GM10266 (cell line): Measurements from ENCODE around the gene ADCY9.

ENCODE experiments used
- DNase-seq: peaks from one replicate; pipeline ENCODE4 v3.0.0; 2012; ENCODE audit errors: extremely low spot score
- CTCF ChIP-seq: IDR thresholded peaks from 2 replicates; pipeline ENCODE4 v1.5.1; 2012; ENCODE audit warnings: mild to moderate bottlenecking, low read depth; ENCODE audit not compliant: control insufficient read depth, insufficient read depth; ENCODE audit errors: missing control alignments

Gene ADCY9

GRCh38 chr16:3971261-3971660 lies 145.0 kb downstream of the ADCY9 start:
- no peak for TF ChIP-seq CTCF
- DNase-seq = peak; percentile 65

GRCh38 chr16:3968551-3968950 lies 147.7 kb downstream of the ADCY9 start:
- DNase-seq = no peak
- TF ChIP-seq CTCF = no peak

- no peak for DNase-seq
- TF ChIP-seq CTCF = no peak
These were observed 149.6 kb downstream of the ADCY9 start for GRCh38 chr16:3966681-3967080.

- TF ChIP-seq CTCF = no peak
These were observed 150.3 kb downstream of the ADCY9 start for GRCh38 chr16:3965781-3966582.

GRCh38 chr16:3965306-3965705 lies 150.9 kb downstream of the ADCY9 start:
- no peak for TF ChIP-seq CTCF
- no peak for DNase-seq

More at GRCh38 chr16:3965781-3966582, 150.3 kb downstream of the ADCY9 start:
- DNase-seq = no peak

- no peak for DNase-seq
These were observed 151.5 kb downstream of the ADCY9 start for GRCh38 chr16:3964686-3965290.

More at GRCh38 chr16:3964686-3965290, 151.5 kb downstream of the ADCY9 start:
- TF ChIP-seq CTCF = no peak
